ENCODE results near the gene SPANXA2. TPM values are rescaled to one million over a fixed set of nuclear protein-coding genes. Genes with fewer than 3 reads are reported as not detected.
"Not testable (repeated sequence)": the region's sequence is repeated elsewhere in the genome, so short reads cannot be mapped to it uniquely, and the experiment has no call there.

Gene SPANXA2
- not detected for polyA plus RNA-seq (ENCODE audit: insufficient read depth in 1 of 5, insufficient read length in 5 of 5, low replicate concordance in 1 of 5)
- long read RNA-seq, donor 1: 0 reads
- long read RNA-seq, donor 2: 0 reads
- long read RNA-seq, donor 3: 0 reads
- long read RNA-seq, donor 4: 0 reads
- long read RNA-seq, donor 5: 0 reads
- long read RNA-seq, donor 6: 0 reads
- long read RNA-seq, donor 7: 0 reads
- long read RNA-seq, donor 8: 0 reads

- not testable (repeated sequence) for DNase-seq
These were observed at the start of gene SPANXA2 for GRCh38 chrX:141589408-141589807. SPANXA2 (plus strand) TSS chrX:141589708; CDS start chrX:141589768, 60 bp downstream.

GRCh38 chrX:141542551-141542950, 47.0 kb upstream of the SPANXA2 start:
- DNase-seq: not testable (repeated sequence)

GRCh38 chrX:141584638-141585037, 4.9 kb upstream of the SPANXA2 start, which contains the start of gene SPANXA1:
SPANXA1 (minus strand) TSS chrX:141584738; CDS start chrX:141584678, 60 bp downstream.
- not testable (repeated sequence) for DNase-seq

- DNase-seq: no peak
These were observed 19.6 kb downstream of the SPANXA2 start for GRCh38 chrX:141609111-141609510.

- DNase-seq: no peak
These were observed 29.8 kb downstream of the SPANXA2 start for GRCh38 chrX:141619336-141619735.

- DNase-seq: no peak
These were observed 42.6 kb downstream of the SPANXA2 start for GRCh38 chrX:141632124-141632523.

- DNase-seq: no peak
These were observed 49.0 kb downstream of the SPANXA2 start for GRCh38 chrX:141638550-141638949.

Other genes with a start within 250 kb of the SPANXA2 start
- not detected for gene SPANXA1, start 5.0 kb upstream of the SPANXA2 start, polyA plus RNA-seq (ENCODE audit: insufficient read depth in 1 of 5, insufficient read length in 5 of 5, low replicate concordance in 1 of 5)
- gene SPANXD, start 109.0 kb downstream of the SPANXA2 start, polyA plus RNA-seq (ENCODE audit: insufficient read depth in 1 of 5, insufficient read length in 5 of 5, low replicate concordance in 1 of 5): not detected
- 1 to 10 TPM in 1 of 5 donors, under 1 TPM in 4; 0.17 to 1.6 (median 0.67) TPM for gene MAGEC3, start 248.6 kb downstream of the SPANXA2 start, polyA plus RNA-seq (ENCODE audit: insufficient read depth in 1 of 5, insufficient read length in 5 of 5, low replicate concordance in 1 of 5)

Measured in right lung (tissue), 10 donors.